Measurements from ENCODE around the gene DLEU7. TPM values are rescaled to one million over a fixed set of nuclear protein-coding genes. Genes with fewer than 3 reads are reported as not detected.

DLEU7 gene
- polyA plus RNA-seq, 1 experiment = not detected

GRCh38 chr13:50844084-50844875 is 788 bp upstream of the DLEU7 start:
- peaks cover 15% of the 10 kb centered on the region for H3K27me3 ChIP-seq (ENCODE audit: control insufficient read depth, insufficient read depth, low read length)
- CTCF ChIA-PET = no interaction called here
- no peak for TF ChIP-seq CTCF (IDR thresholded peaks at IDR 0.05; ENCODE audit: insufficient read depth, low read depth, low read length)
- POLR2A ChIA-PET = no interaction called here
- H3K4me3 ChIP-seq (ENCODE audit: low read depth, low read length) = no peak overlapping the region
- no peaks in the 10 kb centered on the region for H3K36me3 ChIP-seq (ENCODE audit: control insufficient read depth, insufficient read depth, low read length)
- DNase-seq (ENCODE audit: low read depth) = no peak

GRCh38 chr13:50842990-50843256 is 569 bp downstream of the DLEU7 start:
- TF ChIP-seq CTCF (IDR thresholded peaks at IDR 0.05; ENCODE audit: insufficient read depth, low read depth, low read length) = no peak
- Histone ChIP-seq H3K36me3 (ENCODE audit: control insufficient read depth, insufficient read depth, low read length) (no peaks in the 10 kb centered on the region), H3K4me3 (ENCODE audit: low read depth, low read length) (no peak overlapping the region), H3K27me3 (ENCODE audit: control insufficient read depth, insufficient read depth, low read length) (peaks cover 16% of the 10 kb centered on the region)
- DNase-seq (ENCODE audit: low read depth) = no peak
- POLR2A ChIA-PET = no interaction called here
- CTCF ChIA-PET = no interaction called here

- CTCF ChIA-PET = interaction anchor here (0.8 kb wide), 1 partner anchor 759 kb away, joined by 3 read pairs; no protein-coding TSS in a partner anchor
- Histone ChIP-seq H3K4me3 (ENCODE audit: low read depth, low read length) (no peak overlapping the region), H3K36me3 (ENCODE audit: control insufficient read depth, insufficient read depth, low read length) (no peaks in the 10 kb centered on the region), H3K27me3 (ENCODE audit: control insufficient read depth, insufficient read depth, low read length) (peaks cover 16% of the 10 kb centered on the region)
- no peak for DNase-seq (ENCODE audit: low read depth)
- POLR2A ChIA-PET = no interaction called here
- no peak for TF ChIP-seq CTCF (IDR thresholded peaks at IDR 0.05; ENCODE audit: insufficient read depth, low read depth, low read length)
Observed at GRCh38 chr13:50842251-50842989, 1.1 kb downstream of the DLEU7 start.

GRCh38 chr13:50841786-50842185 is 1.7 kb downstream of the DLEU7 start:
- ChIA-PET POLR2A (no interaction called here), CTCF (interaction anchor here (0.8 kb wide), 1 partner anchor 758 kb away, joined by 3 read pairs; no protein-coding TSS in a partner anchor)
- Histone ChIP-seq H3K36me3 (ENCODE audit: control insufficient read depth, insufficient read depth, low read length) (no peaks in the 10 kb centered on the region), H3K27me3 (ENCODE audit: control insufficient read depth, insufficient read depth, low read length) (peaks cover 16% of the 10 kb centered on the region), H3K4me3 (ENCODE audit: low read depth, low read length) (no peak overlapping the region)
- TF ChIP-seq CTCF (IDR thresholded peaks at IDR 0.05; ENCODE audit: insufficient read depth, low read depth, low read length) = no peak
- no peak for DNase-seq (ENCODE audit: low read depth)

GRCh38 chr13:50840284-50840683 is 3.2 kb downstream of the DLEU7 start:
- TF ChIP-seq CTCF (IDR thresholded peaks at IDR 0.05; ENCODE audit: insufficient read depth, low read depth, low read length) = no peak
- ChIA-PET CTCF (no interaction called here), POLR2A (no interaction called here)
- no peaks in the 10 kb centered on the region for H3K36me3 ChIP-seq (ENCODE audit: control insufficient read depth, insufficient read depth, low read length)
- no peak for DNase-seq (ENCODE audit: low read depth)
- peaks cover 17% of the 10 kb centered on the region for H3K27me3 ChIP-seq (ENCODE audit: control insufficient read depth, insufficient read depth, low read length)
- H3K4me3 ChIP-seq (ENCODE audit: low read depth, low read length) = no peak overlapping the region
